Measurements from ENCODE around the gene GAPVD1.

DNA sequence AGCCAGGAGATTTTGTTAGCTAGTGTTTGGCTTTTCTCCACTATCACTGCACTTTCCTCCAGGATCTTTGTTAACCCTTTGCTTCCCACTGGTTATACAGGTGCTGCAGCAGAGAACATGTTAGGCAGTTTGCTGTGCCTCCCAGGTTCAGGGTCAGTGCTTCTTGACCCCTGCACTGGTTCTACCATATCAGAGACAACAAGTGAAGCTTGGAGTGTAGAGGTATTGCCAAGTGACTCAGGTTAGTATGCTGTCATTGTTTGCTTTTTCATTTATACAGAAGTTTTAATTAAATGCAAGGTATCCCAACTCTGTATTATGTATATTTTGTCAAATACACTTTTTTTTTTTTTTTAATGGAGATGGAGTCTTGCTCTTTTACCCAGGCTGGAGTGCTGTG, 68.4 kb downstream of the GAPVD1 start:
- no peak for TF ChIP-seq EZH2 (IDR thresholded peaks at IDR 0.05; ENCODE audit: low read depth)
- TF ChIP-seq, protein P1, sequence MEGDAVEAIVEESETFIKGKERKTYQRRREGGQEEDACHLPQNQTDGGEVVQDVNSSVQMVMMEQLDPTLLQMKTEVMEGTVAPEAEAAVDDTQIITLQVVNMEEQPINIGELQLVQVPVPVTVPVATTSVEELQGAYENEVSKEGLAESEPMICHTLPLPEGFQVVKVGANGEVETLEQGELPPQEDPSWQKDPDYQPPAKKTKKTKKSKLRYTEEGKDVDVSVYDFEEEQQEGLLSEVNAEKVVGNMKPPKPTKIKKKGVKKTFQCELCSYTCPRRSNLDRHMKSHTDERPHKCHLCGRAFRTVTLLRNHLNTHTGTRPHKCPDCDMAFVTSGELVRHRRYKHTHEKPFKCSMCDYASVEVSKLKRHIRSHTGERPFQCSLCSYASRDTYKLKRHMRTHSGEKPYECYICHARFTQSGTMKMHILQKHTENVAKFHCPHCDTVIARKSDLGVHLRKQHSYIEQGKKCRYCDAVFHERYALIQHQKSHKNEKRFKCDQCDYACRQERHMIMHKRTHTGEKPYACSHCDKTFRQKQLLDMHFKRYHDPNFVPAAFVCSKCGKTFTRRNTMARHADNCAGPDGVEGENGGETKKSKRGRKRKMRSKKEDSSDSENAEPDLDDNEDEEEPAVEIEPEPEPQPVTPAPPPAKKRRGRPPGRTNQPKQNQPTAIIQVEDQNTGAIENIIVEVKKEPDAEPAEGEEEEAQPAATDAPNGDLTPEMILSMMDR (conservative IDR thresholded peaks at IDR 0.05) = no peak
